HUES6 (cell line): Measurements from ENCODE around the gene HNRNPLL.

Experiments used
- H3K27ac ChIP-seq: 2 replicates; pipeline ENCODE4 v1.7.0; 2013; ENCODE audit warnings: low read depth, mild to moderate bottlenecking, low read length, inconsistent platforms
- H3K27me3 ChIP-seq: 2 replicates; pipeline ENCODE4 v1.6.1; 2013; ENCODE audit warnings: low read length; ENCODE audit not compliant: control insufficient read depth, insufficient read depth
- H3K36me3 ChIP-seq: 2 replicates; pipeline ENCODE4 v1.6.1; 2013; ENCODE audit warnings: low read length; ENCODE audit not compliant: control insufficient read depth, insufficient read depth
- H3K4me1 ChIP-seq: 2 replicates; pipeline ENCODE4 v1.6.1; 2013; ENCODE audit warnings: low read length; ENCODE audit not compliant: control insufficient read depth, insufficient read depth
- H3K4me3 ChIP-seq: 2 replicates; pipeline ENCODE4 v1.5.1; 2013; ENCODE audit warnings: low read depth, low read length
- H3K9ac ChIP-seq: one replicate; pipeline ENCODE4 v1.6.1; 2013; ENCODE audit warnings: mild to moderate bottlenecking, low read length
- H3K9me3 ChIP-seq: 2 replicates; pipeline ENCODE4 v1.6.1; 2013; ENCODE audit warnings: low read depth, low read length; ENCODE audit not compliant: control insufficient read depth, insufficient read depth

Gene HNRNPLL

DNA sequence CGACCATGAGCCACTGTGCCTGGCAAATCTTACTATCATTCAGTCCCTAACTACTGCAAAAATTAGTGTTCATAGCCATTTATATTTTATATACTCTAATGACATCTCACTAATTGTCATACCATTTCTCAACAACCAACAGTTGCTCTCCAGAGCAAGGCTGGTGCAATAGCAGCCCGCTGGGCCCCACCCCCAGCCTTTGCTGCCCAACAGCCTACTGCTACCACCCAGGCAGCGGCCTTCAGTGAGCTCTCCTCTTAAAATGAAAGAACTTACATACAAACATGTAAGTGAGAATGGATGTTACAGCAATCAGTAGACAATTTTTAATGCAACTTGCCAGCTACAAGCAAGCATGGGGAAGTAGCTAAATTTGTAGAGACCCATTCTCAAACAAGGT, 90.5 kb downstream of the HNRNPLL start:
- no peak overlapping the region for H3K4me3 ChIP-seq
- H3K9ac ChIP-seq: no peak overlapping the region
- no peaks in the 10 kb centered on the region for H3K9me3 ChIP-seq
- no peak overlapping the region for H3K27ac ChIP-seq
- H3K4me1 ChIP-seq: no peaks in the 10 kb centered on the region; the same call in 1 of the 2 replicates
- peaks cover 6% of the 10 kb centered on the region for H3K27me3 ChIP-seq
- no peaks in the 10 kb centered on the region for H3K36me3 ChIP-seq
